ENCODE data around the gene STAC2. TPM values are rescaled to one million over a fixed set of nuclear protein-coding genes. Genes with fewer than 3 reads are reported as not detected.

Gene STAC2
- total and polyA plus RNA-seq, 2 of the 13 experiments (the other 11 are each of a cell fraction or from before 2014, with no cell fraction given) = not detected

DNA sequence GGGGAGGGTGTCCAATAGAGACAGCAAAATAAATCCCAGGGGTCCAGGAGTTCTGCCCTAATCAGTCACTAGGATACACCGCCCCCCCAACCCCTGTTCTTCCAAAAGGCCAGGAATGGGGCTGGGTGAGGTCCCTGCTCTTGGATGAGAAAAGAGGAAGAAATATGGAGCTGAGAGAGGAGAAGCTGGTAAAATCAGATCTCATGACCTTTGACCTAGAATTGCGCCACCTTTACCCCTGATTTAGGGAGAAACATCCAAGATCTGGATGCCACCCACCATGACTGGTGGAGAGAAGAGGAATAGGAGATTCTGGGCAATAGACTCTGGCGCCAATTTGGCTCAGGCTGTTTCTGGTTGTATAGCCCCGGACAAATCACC, 27.6 kb downstream of the STAC2 start (continued):
- TF ChIP-seq, protein P1, sequence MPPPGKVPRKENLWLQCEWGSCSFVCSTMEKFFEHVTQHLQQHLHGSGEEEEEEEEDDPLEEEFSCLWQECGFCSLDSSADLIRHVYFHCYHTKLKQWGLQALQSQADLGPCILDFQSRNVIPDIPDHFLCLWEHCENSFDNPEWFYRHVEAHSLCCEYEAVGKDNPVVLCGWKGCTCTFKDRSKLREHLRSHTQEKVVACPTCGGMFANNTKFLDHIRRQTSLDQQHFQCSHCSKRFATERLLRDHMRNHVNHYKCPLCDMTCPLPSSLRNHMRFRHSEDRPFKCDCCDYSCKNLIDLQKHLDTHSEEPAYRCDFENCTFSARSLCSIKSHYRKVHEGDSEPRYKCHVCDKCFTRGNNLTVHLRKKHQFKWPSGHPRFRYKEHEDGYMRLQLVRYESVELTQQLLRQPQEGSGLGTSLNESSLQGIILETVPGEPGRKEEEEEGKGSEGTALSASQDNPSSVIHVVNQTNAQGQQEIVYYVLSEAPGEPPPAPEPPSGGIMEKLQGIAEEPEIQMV (CRISPR knock-in tag; IDR thresholded peaks at IDR 0.05; ENCODE audit: low read depth) = no peak
- TF ChIP-seq SSRP1 (CRISPR knock-in tag; IDR thresholded peaks at IDR 0.05) (no peak), HMG20A (CRISPR knock-in tag; IDR thresholded peaks at IDR 0.05; ENCODE audit: borderline replicate concordance) (no peak), NCOA2 (CRISPR knock-in tag; IDR thresholded peaks at IDR 0.05) (no peak), ZFP62 (CRISPR knock-in tag; IDR thresholded peaks at IDR 0.05) (no peak), ZNF101 (CRISPR knock-in tag; IDR thresholded peaks at IDR 0.05; ENCODE audit: borderline replicate concordance, low read depth) (no peak), SP2 (CRISPR knock-in tag; IDR thresholded peaks at IDR 0.05) (no peak), ZFP1 (CRISPR knock-in tag; IDR thresholded peaks at IDR 0.05) (no peak), ZNF20 (CRISPR knock-in tag; IDR thresholded peaks at IDR 0.05) (no peak), ZNF605 (CRISPR knock-in tag; IDR thresholded peaks at IDR 0.05) (0 out of 2 replicates have a peak, but pooled peaks have one; percentile 14), ZNF180 (CRISPR knock-in tag; IDR thresholded peaks at IDR 0.05; ENCODE audit: borderline replicate concordance, low read depth) (no peak), IKZF4 (CRISPR knock-in tag; IDR thresholded peaks at IDR 0.05; ENCODE audit: borderline replicate concordance, low read depth, not compliant biosample characterization) (no peak), TEAD3 (CRISPR knock-in tag; optimal IDR thresholded peaks at IDR 0.05; ENCODE audit: borderline replicate concordance) (peak; percentile 27), SRSF1 (optimal IDR thresholded peaks at IDR 0.05; ENCODE audit: low read depth, low read length) (no peak)
- TF ChIP-seq, protein P2, sequence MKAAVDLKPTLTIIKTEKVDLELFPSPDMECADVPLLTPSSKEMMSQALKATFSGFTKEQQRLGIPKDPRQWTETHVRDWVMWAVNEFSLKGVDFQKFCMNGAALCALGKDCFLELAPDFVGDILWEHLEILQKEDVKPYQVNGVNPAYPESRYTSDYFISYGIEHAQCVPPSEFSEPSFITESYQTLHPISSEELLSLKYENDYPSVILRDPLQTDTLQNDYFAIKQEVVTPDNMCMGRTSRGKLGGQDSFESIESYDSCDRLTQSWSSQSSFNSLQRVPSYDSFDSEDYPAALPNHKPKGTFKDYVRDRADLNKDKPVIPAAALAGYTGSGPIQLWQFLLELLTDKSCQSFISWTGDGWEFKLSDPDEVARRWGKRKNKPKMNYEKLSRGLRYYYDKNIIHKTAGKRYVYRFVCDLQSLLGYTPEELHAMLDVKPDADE (CRISPR knock-in tag; IDR thresholded peaks at IDR 0.05) = no peak
- TF ChIP-seq, protein P3, sequence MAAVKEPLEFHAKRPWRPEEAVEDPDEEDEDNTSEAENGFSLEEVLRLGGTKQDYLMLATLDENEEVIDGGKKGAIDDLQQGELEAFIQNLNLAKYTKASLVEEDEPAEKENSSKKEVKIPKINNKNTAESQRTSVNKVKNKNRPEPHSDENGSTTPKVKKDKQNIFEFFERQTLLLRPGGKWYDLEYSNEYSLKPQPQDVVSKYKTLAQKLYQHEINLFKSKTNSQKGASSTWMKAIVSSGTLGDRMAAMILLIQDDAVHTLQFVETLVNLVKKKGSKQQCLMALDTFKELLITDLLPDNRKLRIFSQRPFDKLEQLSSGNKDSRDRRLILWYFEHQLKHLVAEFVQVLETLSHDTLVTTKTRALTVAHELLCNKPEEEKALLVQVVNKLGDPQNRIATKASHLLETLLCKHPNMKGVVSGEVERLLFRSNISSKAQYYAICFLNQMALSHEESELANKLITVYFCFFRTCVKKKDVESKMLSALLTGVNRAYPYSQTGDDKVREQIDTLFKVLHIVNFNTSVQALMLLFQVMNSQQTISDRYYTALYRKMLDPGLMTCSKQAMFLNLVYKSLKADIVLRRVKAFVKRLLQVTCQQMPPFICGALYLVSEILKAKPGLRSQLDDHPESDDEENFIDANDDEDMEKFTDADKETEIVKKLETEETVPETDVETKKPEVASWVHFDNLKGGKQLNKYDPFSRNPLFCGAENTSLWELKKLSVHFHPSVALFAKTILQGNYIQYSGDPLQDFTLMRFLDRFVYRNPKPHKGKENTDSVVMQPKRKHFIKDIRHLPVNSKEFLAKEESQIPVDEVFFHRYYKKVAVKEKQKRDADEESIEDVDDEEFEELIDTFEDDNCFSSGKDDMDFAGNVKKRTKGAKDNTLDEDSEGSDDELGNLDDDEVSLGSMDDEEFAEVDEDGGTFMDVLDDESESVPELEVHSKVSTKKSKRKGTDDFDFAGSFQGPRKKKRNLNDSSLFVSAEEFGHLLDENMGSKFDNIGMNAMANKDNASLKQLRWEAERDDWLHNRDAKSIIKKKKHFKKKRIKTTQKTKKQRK (IDR thresholded peaks at IDR 0.05; ENCODE audit: low read length) = no peak
- TF ChIP-seq, protein P4, sequence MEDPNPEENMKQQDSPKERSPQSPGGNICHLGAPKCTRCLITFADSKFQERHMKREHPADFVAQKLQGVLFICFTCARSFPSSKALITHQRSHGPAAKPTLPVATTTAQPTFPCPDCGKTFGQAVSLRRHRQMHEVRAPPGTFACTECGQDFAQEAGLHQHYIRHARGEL (CRISPR knock-in tag; IDR thresholded peaks at IDR 0.05) = no peak
- TF ChIP-seq, protein P5, sequence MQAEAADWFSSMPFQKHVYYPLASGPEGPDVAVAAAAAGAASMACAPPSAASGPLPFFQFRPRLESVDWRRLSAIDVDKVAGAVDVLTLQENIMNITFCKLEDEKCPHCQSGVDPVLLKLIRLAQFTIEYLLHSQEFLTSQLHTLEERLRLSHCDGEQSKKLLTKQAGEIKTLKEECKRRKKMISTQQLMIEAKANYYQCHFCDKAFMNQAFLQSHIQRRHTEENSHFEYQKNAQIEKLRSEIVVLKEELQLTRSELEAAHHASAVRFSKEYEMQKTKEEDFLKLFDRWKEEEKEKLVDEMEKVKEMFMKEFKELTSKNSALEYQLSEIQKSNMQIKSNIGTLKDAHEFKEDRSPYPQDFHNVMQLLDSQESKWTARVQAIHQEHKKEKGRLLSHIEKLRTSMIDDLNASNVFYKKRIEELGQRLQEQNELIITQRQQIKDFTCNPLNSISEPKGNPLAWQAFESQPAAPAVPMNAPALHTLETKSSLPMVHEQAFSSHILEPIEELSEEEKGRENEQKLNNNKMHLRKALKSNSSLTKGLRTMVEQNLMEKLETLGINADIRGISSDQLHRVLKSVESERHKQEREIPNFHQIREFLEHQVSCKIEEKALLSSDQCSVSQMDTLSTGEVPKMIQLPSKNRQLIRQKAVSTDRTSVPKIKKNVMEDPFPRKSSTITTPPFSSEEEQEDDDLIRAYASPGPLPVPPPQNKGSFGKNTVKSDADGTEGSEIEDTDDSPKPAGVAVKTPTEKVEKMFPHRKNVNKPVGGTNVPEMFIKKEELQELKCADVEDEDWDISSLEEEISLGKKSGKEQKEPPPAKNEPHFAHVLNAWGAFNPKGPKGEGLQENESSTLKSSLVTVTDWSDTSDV (CRISPR knock-in tag; IDR thresholded peaks at IDR 0.05) = no peak
- TF ChIP-seq, protein P6, sequence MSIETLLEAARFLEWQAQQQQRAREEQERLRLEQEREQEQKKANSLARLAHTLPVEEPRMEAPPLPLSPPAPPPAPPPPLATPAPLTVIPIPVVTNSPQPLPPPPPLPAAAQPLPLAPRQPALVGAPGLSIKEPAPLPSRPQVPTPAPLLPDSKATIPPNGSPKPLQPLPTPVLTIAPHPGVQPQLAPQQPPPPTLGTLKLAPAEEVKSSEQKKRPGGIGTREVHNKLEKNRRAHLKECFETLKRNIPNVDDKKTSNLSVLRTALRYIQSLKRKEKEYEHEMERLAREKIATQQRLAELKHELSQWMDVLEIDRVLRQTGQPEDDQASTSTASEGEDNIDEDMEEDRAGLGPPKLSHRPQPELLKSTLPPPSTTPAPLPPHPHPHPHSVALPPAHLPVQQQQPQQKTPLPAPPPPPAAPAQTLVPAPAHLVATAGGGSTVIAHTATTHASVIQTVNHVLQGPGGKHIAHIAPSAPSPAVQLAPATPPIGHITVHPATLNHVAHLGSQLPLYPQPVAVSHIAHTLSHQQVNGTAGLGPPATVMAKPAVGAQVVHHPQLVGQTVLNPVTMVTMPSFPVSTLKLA (IDR thresholded peaks at IDR 0.05) = no peak
- TF ChIP-seq, protein P7, sequence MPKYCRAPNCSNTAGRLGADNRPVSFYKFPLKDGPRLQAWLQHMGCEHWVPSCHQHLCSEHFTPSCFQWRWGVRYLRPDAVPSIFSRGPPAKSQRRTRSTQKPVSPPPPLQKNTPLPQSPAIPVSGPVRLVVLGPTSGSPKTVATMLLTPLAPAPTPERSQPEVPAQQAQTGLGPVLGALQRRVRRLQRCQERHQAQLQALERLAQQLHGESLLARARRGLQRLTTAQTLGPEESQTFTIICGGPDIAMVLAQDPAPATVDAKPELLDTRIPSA (CRISPR knock-in tag; IDR thresholded peaks at IDR 0.05; ENCODE audit: borderline replicate concordance) = no peak
